Thyroid gland (tissue), 4 donors: ENCODE measurements around the gene NEK6. TPM values are rescaled to one million over a fixed set of nuclear protein-coding genes. Genes with fewer than 3 reads are reported as not detected.

Experiments used
- DNase-seq, 2 donors: peaks; one replicate each; pipeline ENCODE4 v3.0.0-alpha.2; 2019
- H3K27ac ChIP-seq, 3 donors: fragments of 200-600 bp; sonication (generic); 1 replicate in 2 of 3; 2 replicates in 1 of 3; pipeline ENCODE4 v1.5.1; 2016 to 2019; ENCODE audit warnings: mild to moderate bottlenecking in 1 of 3, moderate library complexity in 1 of 3
- H3K27me3 ChIP-seq: fragments of 200-600 bp; sonication (generic); one replicate; pipeline ENCODE4 v1.5.1; 2019
- H3K36me3 ChIP-seq, 2 donors: fragments of 200-600 bp; sonication (generic); one replicate each; pipeline ENCODE4 v1.5.1; 2016 to 2019
- H3K4me1 ChIP-seq, 2 donors: fragments of 200-600 bp; sonication (generic); one replicate each; pipeline ENCODE4 v1.5.1; 2017 to 2019
- H3K4me3 ChIP-seq, 3 donors: fragments of 200-600 bp; sonication (generic); replicated peaks in 1 of 3; 1 replicate in 2 of 3; 2 replicates in 1 of 3; pipeline ENCODE4 v1.5.1; 2016; ENCODE audit warnings: mild to moderate bottlenecking in 1 of 3
- H3K9me3 ChIP-seq: fragments of 200-600 bp; sonication (generic); one replicate; pipeline ENCODE4 v1.5.1; 2017
- CTCF ChIP-seq, 6 experiments: fragments of 200-600 bp in 3 of 6; fragments of 450-650 bp in 3 of 6; sonication (generic) in 3 of 6; IDR thresholded peaks; one replicate each; pipeline ENCODE4 v1.5.1; 2016 to 2019; ENCODE audit warnings: antibody characterized with exemption in 6 of 6, mild to moderate bottlenecking in 2 of 6, inconsistent platforms in 1 of 6, moderate library complexity in 1 of 6
- POLR2A ChIP-seq, 2 donors: fragments of 450-650 bp; IDR thresholded peaks; one replicate each; pipeline ENCODE4 v1.6.1; 2017; ENCODE audit warnings: antibody characterized with exemption in 2 of 2, mild to moderate bottlenecking in 2 of 2, moderate library complexity in 1 of 2
- WGBS, 2 donors: methylation state at CpG; one replicate each; pipeline ENCODE4 v1.1.5; 2017; 5-methylcytosine and 5-hydroxymethylcytosine counted together
- intact Hi-C: fragments of 100-400 bp; cut with DNase I; formaldehyde crosslinking; loops from one replicate; pipeline ENCODE4 v1.15.1; 2023
- total RNA-seq, 4 donors: library from RNA; depleted of rRNA; stranded (reverse); fragments of >200 nt; gene quantifications; one replicate each; pipeline ENCODE4 v1.2.3, GENCODE V29; 2016

Gene NEK6
- total RNA-seq, 4 donors from 2014 or later = 10.7 to 12.8 (median 11.0) TPM

- H3K9me3 ChIP-seq = no peaks in the 10 kb centered on the region
- no peaks in the 10 kb centered on the region for H3K27me3 ChIP-seq
- 79 to 85% methylated on average over 1 of the region's 1 CpG for WGBS, 2 donors
- no peak for TF ChIP-seq POLR2A (IDR thresholded peaks at IDR 0.05)
- no peak for TF ChIP-seq CTCF (IDR thresholded peaks at IDR 0.05)
- peaks cover 0 to 15% of the 10 kb centered on the region in 2 donors for H3K36me3 ChIP-seq
- H3K4me1 ChIP-seq = no peaks in the 10 kb centered on the region
- H3K4me3 ChIP-seq = no peak overlapping the region
- no peak for DNase-seq
- H3K27ac ChIP-seq = no peak overlapping the region
- intact Hi-C loops = no loop called here
Observed at GRCh38 chr9:124376329-124376728, 118.6 kb downstream of the NEK6 start.

- H3K9me3 ChIP-seq = no peaks in the 10 kb centered on the region
- no peak overlapping the region for H3K4me3 ChIP-seq
- intact Hi-C loops = no loop called here
- WGBS, 2 donors = 83 to 94% methylated on average over 10 of the region's 10 CpGs
- no peaks in the 10 kb centered on the region for H3K27me3 ChIP-seq
- H3K36me3 ChIP-seq = peaks cover 3 to 15% of the 10 kb centered on the region in 2 donors
- H3K4me1 ChIP-seq = no peaks in the 10 kb centered on the region
- no peak overlapping the region for H3K27ac ChIP-seq
- TF ChIP-seq POLR2A (IDR thresholded peaks at IDR 0.05) = no peak
- no peak for TF ChIP-seq CTCF (IDR thresholded peaks at IDR 0.05)
- no peak for DNase-seq
Observed at GRCh38 chr9:124377551-124378406, 120.0 kb downstream of the NEK6 start.

DNA sequence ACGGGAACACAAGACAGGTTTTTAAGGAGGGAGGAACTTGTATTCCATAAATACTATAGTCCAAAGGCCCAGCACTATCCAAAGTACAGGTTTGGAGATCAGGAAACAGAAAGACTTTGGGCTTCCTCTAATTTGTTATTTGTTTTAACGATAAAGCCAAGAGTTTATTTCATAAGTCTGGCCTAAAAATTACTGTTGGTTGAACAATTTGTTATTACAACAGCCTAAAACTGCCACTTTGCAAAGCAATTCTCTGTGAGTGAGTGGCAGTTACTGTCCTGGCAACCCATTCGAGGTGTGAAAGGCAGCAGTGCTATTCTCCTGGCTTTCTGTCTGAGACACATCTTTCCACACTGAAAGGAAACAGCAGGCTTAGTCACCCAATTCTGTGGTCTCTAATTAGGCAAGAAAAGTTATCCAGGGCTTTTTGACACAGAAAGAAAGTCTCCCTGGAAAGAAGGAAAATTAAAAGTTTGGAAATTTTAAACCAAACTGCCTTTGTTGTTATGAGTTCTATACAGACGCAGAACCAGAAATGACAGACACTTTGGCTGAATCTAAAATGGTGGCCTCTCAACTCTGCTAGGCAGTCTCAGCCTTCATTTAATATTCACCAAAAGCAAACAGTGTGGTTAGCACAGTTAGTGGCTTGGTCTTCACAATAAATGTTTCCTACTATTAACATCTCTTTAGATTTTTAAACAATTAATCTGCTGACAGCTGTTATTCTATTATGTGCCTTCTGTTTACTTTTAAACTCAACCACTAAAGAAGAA lies 123.6 kb downstream of the NEK6 start:
- 81 to 88% methylated on average over 4 of the region's 4 CpGs for WGBS, 2 donors
- no peak for TF ChIP-seq CTCF (IDR thresholded peaks at IDR 0.05)
- no peak for TF ChIP-seq POLR2A (IDR thresholded peaks at IDR 0.05)
- peaks cover 3 to 15% of the 10 kb centered on the region in 2 donors for H3K36me3 ChIP-seq
- H3K4me1 ChIP-seq = peaks cover 0 to 3% of the 10 kb centered on the region in 2 donors
- H3K27ac ChIP-seq = no peak overlapping the region
- intact Hi-C loops = no loop called here
- H3K4me3 ChIP-seq = no peak overlapping the region
- H3K27me3 ChIP-seq = no peaks in the 10 kb centered on the region
- DNase-seq = no peak
- H3K9me3 ChIP-seq = no peaks in the 10 kb centered on the region

GRCh38 chr9:124384210-124384609 lies 126.5 kb downstream of the NEK6 start:
- intact Hi-C loops = no loop called here
- H3K9me3 ChIP-seq = no peaks in the 10 kb centered on the region
- TF ChIP-seq POLR2A (IDR thresholded peaks at IDR 0.05) (no peak), CTCF (IDR thresholded peaks at IDR 0.05) (no peak)
- peaks cover 3 to 15% of the 10 kb centered on the region in 2 donors for H3K36me3 ChIP-seq
- H3K27ac ChIP-seq = no peak overlapping the region
- no peak overlapping the region for H3K4me3 ChIP-seq
- 94% methylated on average over 7 of the region's 7 CpGs for WGBS, 2 donors
- H3K4me1 ChIP-seq = peaks cover 0 to 7% of the 10 kb centered on the region in 2 donors
- DNase-seq = no peak
- no peaks in the 10 kb centered on the region for H3K27me3 ChIP-seq

DNA sequence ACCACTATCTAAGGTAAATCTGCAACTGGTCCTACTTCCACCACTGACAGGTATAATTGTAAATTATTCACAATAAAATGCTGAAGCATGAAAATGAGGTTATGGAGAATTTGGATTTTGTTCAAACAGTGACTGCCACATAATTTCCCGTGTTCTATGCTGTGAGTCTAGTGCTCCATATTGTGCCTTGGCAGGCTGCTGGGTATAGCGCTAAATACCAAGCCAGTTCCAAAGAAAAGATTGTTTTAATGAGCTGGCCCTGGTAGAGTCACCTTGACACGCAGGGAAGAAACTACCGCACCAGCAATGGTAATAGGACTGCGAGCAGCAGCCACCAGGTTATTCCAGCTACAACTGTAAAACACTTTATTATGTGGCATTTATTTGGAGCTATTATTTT lies 127.1 kb downstream of the NEK6 start:
- H3K27ac ChIP-seq = no peak overlapping the region
- TF ChIP-seq CTCF (IDR thresholded peaks at IDR 0.05) (no peak), POLR2A (IDR thresholded peaks at IDR 0.05) (no peak)
- no peaks in the 10 kb centered on the region for H3K27me3 ChIP-seq
- 95% methylated on average over 5 of the region's 5 CpGs for WGBS, 2 donors
- no peaks in the 10 kb centered on the region for H3K9me3 ChIP-seq
- intact Hi-C loops = no loop called here
- peaks cover 3 to 15% of the 10 kb centered on the region in 2 donors for H3K36me3 ChIP-seq
- peaks cover 4 to 13% of the 10 kb centered on the region in 2 donors for H3K4me1 ChIP-seq
- H3K4me3 ChIP-seq = no peak overlapping the region
- no peak for DNase-seq
